MV-4-11 (cell line): ENCODE measurements around the gene TSC2.
"Not testable (repeated sequence)": the region's sequence is repeated elsewhere in the genome, so short reads cannot be mapped to it uniquely, and the experiment has no call there.

Experiments used
- DNase-seq: peaks from one replicate; lab custom pipeline; 2025; lab: John Stamatoyannopoulos, UW

The TSC2 gene

GRCh38 chr16:2122934-2123683 lies 75.3 kb downstream of the TSC2 start:
- not testable (repeated sequence) for DNase-seq

- DNase-seq = not testable (repeated sequence)
Observed at GRCh38 chr16:2123706-2124376, 76.1 kb downstream of the TSC2 start.

- DNase-seq = not testable (repeated sequence)
Observed at GRCh38 chr16:2124377-2124693, 76.5 kb downstream of the TSC2 start.

- DNase-seq = peak; percentile 76
Observed at GRCh38 chr16:2124694-2125444, 77.1 kb downstream of the TSC2 start.

- DNase-seq = not testable (repeated sequence)
Observed at GRCh38 chr16:2125609-2126008, 77.8 kb downstream of the TSC2 start.

- not testable (repeated sequence) for DNase-seq
Observed at GRCh38 chr16:2126161-2126743, 78.5 kb downstream of the TSC2 start.

GRCh38 chr16:2126928-2127556 lies 79.3 kb downstream of the TSC2 start:
- DNase-seq = not testable (repeated sequence)

GRCh38 chr16:2127630-2128280 lies 80.0 kb downstream of the TSC2 start:
- not testable (repeated sequence) for DNase-seq

- DNase-seq = peak; percentile 13
Observed at GRCh38 chr16:2129251-2129650, 81.5 kb downstream of the TSC2 start.

- not testable (repeated sequence) for DNase-seq
Observed at GRCh38 chr16:2129890-2130447, 82.2 kb downstream of the TSC2 start.

GRCh38 chr16:2133797-2134196 lies 86.0 kb downstream of the TSC2 start:
- DNase-seq = not testable (repeated sequence)

- DNase-seq = not testable (repeated sequence)
Observed at GRCh38 chr16:2135071-2135470, 87.3 kb downstream of the TSC2 start.

- peak; percentile 92 for DNase-seq
Observed at GRCh38 chr16:2135770-2136490, 88.1 kb downstream of the TSC2 start, which contains the start of gene PKD1. PKD1 (minus strand) TSS chr16:2135898; CDS start chr16:2135689, 209 bp downstream.
